ENCODE data around the gene NOS1AP.

GRCh38 chr1:162108426-162108825 is 38.9 kb downstream of the NOS1AP start:
- no peak for TF ChIP-seq CTCF (IDR thresholded peaks at IDR 0.05)
- TF ChIP-seq EP300 (IDR thresholded peaks at IDR 0.05), result no peak
- TF ChIP-seq POLR2AphosphoS5 (IDR thresholded peaks at IDR 0.05), result no peak
- TF ChIP-seq POLR2A (IDR thresholded peaks at IDR 0.05), result no peak

Data from stomach (tissue), 4 donors.